Measurements from ENCODE around the gene GARRE1. TPM values are rescaled to one million over a fixed set of nuclear protein-coding genes. Genes with fewer than 3 reads are reported as not detected.
"Not testable (repeated sequence)": the region's sequence is repeated elsewhere in the genome, so short reads cannot be mapped to it uniquely, and the experiment has no call there.

Gene GARRE1
- total RNA-seq, 3 donors from 2014 or later: 18.7 to 27.6 (median 27.3) TPM

DNA sequence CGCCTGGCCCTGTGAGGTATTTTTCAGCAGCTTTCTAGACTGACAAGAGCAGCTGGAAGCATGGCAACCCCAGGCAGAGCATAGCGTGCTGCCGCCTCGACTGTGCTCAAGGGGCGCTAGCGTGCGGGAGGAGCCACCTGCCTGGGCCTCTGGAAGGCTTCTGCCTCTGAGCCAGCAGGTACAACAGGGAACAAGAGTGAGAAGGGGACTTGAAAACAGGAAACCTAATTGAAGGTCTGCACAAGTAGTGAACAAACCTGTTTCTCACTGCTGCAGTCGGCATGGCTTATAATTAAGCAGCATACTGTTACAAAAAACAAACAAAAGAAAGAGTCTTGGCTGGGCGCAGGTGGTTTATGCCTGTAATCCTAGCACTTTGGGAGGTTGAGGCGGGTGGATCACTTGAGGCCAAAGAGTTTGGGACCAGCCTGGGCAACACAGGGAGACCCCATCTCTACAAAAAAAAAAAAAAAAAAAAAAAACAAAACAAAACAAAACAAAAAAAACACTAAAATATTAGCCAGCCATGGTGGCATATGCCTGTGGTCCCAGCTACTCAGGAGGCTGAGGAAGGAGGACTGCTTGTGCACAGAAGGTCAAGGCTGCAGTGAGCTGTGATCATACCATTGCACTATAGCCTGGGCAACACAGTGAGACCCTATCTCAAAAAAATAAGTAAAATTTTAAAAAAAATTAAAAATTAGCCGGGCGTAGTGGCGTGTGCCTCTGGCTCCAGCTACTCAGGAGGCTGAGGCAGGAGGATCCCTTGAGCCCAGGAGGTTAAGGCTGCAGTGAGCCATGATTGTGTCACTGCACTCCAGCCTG, 12.6 kb upstream of the GARRE1 start:
- no peaks in the 10 kb centered on the region for H3K4me1 ChIP-seq (ENCODE audit: low read depth)
- ATAC-seq (peak; percentile 95), DNase-seq (peak; percentile 69 to 83 (median 71))
- H3K36me3 ChIP-seq (ENCODE audit: low read depth): no peaks in the 10 kb centered on the region
- H3K4me3 ChIP-seq: no peak overlapping the region
- TF ChIP-seq, protein P1, sequence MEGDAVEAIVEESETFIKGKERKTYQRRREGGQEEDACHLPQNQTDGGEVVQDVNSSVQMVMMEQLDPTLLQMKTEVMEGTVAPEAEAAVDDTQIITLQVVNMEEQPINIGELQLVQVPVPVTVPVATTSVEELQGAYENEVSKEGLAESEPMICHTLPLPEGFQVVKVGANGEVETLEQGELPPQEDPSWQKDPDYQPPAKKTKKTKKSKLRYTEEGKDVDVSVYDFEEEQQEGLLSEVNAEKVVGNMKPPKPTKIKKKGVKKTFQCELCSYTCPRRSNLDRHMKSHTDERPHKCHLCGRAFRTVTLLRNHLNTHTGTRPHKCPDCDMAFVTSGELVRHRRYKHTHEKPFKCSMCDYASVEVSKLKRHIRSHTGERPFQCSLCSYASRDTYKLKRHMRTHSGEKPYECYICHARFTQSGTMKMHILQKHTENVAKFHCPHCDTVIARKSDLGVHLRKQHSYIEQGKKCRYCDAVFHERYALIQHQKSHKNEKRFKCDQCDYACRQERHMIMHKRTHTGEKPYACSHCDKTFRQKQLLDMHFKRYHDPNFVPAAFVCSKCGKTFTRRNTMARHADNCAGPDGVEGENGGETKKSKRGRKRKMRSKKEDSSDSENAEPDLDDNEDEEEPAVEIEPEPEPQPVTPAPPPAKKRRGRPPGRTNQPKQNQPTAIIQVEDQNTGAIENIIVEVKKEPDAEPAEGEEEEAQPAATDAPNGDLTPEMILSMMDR (IDR thresholded peaks at IDR 0.05): peak; percentile 44
- no peaks in the 10 kb centered on the region for H3K9me3 ChIP-seq
- intact Hi-C loops (cut with DNase I, micrococcal nuclease): no loop called here

DNA sequence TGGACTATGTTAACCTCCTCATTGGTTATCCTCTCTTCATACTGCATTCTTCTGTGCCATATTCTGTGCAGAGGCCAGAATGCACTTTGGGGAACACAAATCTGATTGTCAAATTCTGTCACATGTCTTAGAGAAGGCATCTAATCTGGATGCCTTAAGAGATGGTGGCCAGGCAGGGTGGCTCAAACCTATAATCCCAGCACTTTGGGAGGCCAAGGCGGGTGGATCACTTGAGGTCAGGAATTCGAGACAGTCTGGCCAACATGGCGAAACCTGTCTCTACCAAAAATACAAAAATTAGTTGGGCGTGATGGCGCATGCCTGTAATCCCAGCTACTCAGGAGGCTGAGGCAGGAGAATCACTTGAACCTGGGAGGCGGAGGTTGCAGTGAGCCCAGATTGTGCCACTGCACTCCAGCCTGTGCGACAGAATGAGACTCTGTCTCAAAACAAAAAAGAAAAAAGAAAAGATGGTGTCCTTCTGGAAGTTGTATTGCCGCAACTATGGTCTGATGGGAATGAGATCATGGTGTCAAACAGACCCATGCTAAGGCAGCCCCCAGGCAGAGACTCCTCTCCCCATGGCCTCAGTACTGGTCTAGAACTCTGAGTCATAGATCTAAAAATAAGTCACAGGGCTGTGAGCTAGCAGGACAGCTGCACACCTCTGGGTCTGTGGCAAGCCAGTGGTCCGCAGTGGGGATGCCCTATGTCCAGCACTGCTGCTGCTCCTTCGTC, 11.0 kb upstream of the GARRE1 start:
- H3K4me3 ChIP-seq; H3K4me1 ChIP-seq (ENCODE audit: low read depth); intact Hi-C loops (cut with DNase I, micrococcal nuclease); H3K9me3 ChIP-seq; ATAC-seq; H3K36me3 ChIP-seq (ENCODE audit: low read depth); DNase-seq: not testable (repeated sequence)

DNA sequence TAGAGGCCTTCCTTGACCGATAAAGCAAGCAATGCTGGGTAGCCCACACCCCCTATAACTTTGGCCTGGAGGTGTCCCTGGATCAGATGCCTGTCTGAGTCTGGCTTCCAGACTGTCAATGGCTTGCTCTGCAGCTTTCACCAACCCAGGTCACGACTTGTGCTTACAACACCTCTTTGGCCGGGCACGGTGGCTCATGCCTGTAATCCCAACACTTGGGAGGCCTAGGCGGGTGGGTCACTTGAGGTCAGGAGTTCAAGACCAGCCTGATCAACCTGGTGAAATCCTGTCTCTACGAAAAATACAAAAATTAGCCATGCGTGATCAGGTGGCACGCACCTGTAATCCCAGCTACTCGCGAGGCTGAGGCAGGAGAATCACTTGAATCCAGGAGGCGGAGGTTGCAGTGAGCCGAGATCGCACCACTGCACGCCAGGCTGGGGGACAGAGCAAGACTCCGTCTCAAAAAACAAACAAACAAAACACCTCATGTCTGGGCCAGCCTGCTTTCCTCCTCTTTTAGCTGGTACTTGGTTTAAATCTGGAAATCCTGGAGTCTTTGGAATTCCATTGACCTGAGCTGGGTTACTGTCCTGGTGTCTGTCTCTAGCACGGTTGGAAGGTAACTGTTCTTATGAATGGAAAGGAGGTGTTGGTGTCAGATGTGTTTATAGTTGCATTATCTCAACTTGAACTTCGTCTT, 10.3 kb upstream of the GARRE1 start:
- no peak for DNase-seq
- TF ChIP-seq, protein P1 (IDR thresholded peaks at IDR 0.05): no peak
- H3K4me1 ChIP-seq (ENCODE audit: low read depth): no peaks in the 10 kb centered on the region
- H3K36me3 ChIP-seq (ENCODE audit: low read depth): no peaks in the 10 kb centered on the region
- intact Hi-C loops (cut with DNase I, micrococcal nuclease): no loop called here
- ATAC-seq: no peak
- H3K4me3 ChIP-seq: no peak overlapping the region
- H3K9me3 ChIP-seq: no peaks in the 10 kb centered on the region

DNA sequence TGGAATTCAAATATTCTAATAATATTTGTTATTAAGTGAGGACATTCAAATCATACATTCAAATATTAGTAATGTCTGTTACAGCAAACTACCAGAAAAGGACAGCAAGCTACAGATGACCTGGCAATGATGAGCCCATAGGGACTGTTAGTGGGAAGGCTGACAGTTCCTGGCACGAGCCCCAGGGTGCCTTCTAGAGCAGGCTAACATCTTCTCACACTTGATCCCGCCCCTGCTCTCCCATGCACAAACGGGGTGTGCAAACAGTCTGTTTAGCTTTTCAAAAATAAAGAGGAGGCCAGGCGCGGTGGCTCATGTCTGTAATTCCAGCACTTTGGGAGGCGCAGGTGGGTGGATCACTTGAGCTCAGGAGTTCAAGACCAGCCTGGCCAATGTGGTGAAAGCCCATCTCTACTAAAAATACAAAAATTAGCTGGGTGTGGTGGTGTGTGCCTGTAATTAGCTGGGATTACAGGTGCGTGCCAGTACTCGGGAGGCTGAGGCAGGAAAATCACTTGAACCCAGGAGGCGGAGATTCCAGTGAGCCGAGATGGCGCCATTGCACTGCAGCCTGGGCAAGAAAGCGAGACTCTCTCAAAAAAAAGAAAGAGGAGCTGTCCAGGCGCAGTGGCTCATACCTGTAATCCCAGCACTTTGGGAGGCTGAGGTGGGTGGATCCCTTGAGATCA, 9.6 kb upstream of the GARRE1 start:
- intact Hi-C loops (cut with DNase I, micrococcal nuclease): no loop called here
- no peaks in the 10 kb centered on the region for H3K4me1 ChIP-seq (ENCODE audit: low read depth)
- ATAC-seq: no peak
- TF ChIP-seq, protein P1 (IDR thresholded peaks at IDR 0.05): no peak
- H3K36me3 ChIP-seq (ENCODE audit: low read depth): no peaks in the 10 kb centered on the region
- H3K4me3 ChIP-seq: no peak overlapping the region
- no peaks in the 10 kb centered on the region for H3K9me3 ChIP-seq
- DNase-seq: no peak

DNA sequence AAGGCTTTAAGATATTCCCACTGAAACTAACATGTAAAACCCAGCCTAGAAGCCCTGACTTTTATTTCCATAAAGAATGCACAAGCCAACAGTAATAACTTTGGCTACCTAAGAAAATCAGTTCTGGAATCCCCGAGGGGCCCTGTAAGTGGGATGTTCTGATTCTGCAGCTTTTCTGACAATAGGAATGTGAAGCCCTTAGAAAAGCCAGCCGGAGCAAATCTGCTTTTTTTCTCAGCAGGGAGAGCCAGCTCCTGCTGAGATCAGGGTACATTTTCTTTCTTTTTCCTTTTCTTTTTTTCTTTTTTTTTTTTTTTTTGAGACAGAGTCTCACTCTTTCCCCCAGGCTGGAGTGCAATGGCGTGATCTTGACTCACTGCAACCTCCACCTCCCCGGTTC, 8.0 kb upstream of the GARRE1 start:
- DNase-seq (no peak), ATAC-seq (no peak)
- H3K9me3 ChIP-seq: no peaks in the 10 kb centered on the region
- TF ChIP-seq, protein P1 (IDR thresholded peaks at IDR 0.05): no peak
- H3K36me3 ChIP-seq (ENCODE audit: low read depth): no peaks in the 10 kb centered on the region
- no peak overlapping the region for H3K4me3 ChIP-seq
- H3K4me1 ChIP-seq (ENCODE audit: low read depth): no peaks in the 10 kb centered on the region
- intact Hi-C loops (cut with DNase I, micrococcal nuclease): no loop called here

Measured in mucosa of descending colon (tissue), 3 donors.